HG03520 (cell line): ENCODE measurements around the gene CDH23.

Source experiments
- ATAC-seq: cut with Tn5 transposase; IDR thresholded peaks from one replicate; pipeline ENCODE4 v1.9.1; 2021; ENCODE audit warnings: mild to moderate bottlenecking, moderate library complexity; ENCODE audit not compliant: unreplicated experiment

The CDH23 gene

GRCh38 chr10:71802715-71803488, 406.2 kb downstream of the CDH23 start:
- no peak for ATAC-seq

GRCh38 chr10:71804077-71804476, 407.4 kb downstream of the CDH23 start:
- no peak for ATAC-seq

- no peak for ATAC-seq
These were observed 409.3 kb downstream of the CDH23 start for GRCh38 chr10:71805776-71806703.

GRCh38 chr10:71806704-71807556, 410.2 kb downstream of the CDH23 start:
- ATAC-seq, result no peak

GRCh38 chr10:71807557-71808510, 411.1 kb downstream of the CDH23 start:
- ATAC-seq, result no peak

GRCh38 chr10:71809628-71810027, 412.9 kb downstream of the CDH23 start:
- ATAC-seq, result no peak

GRCh38 chr10:71810048-71810750, 413.5 kb downstream of the CDH23 start:
- no peak for ATAC-seq

GRCh38 chr10:71811351-71811750, 414.6 kb downstream of the CDH23 start:
- ATAC-seq, result no peak

- ATAC-seq, result no peak
These were observed 415.5 kb downstream of the CDH23 start for GRCh38 chr10:71812016-71812912.

GRCh38 chr10:71812913-71813590, 416.3 kb downstream of the CDH23 start:
- ATAC-seq, result no peak

- no peak for ATAC-seq
These were observed 418.2 kb downstream of the CDH23 start for GRCh38 chr10:71814922-71815411.

GRCh38 chr10:71815515-71816130, 418.9 kb downstream of the CDH23 start:
- no peak for ATAC-seq

GRCh38 chr10:71816421-71816851, 419.7 kb downstream of the CDH23 start:
- no peak for ATAC-seq

- no peak for ATAC-seq
These were observed 420.4 kb downstream of the CDH23 start for GRCh38 chr10:71816936-71817618.

GRCh38 chr10:71817831-71818655, 421.3 kb downstream of the CDH23 start:
- ATAC-seq, result no peak
